Keratinocyte (primary cell): Measurements from ENCODE around the gene TBL1XR1. TPM values are rescaled to one million over a fixed set of nuclear protein-coding genes. Genes with fewer than 3 reads are reported as not detected.
"Not testable (repeated sequence)": the region's sequence is repeated elsewhere in the genome, so short reads cannot be mapped to it uniquely, and the experiment has no call there.

ENCODE experiments used
- DNase-seq: peaks from one replicate; pipeline ENCODE4 v3.0.0-alpha.2; 2011; ENCODE audit warnings: low read depth, missing footprints, low spot score
- FAIRE-seq: peaks from 2 replicates; lab custom pipeline; 2011; peaks lifted over from hg19 to GRCh38; lab: Jason Lieb, UNC
- H2AFZ ChIP-seq: 2 replicates; pipeline ENCODE4 v1.6.0; 2012; ENCODE audit warnings: low read length, control low read depth, inconsistent platforms; ENCODE audit not compliant: control insufficient read depth
- H3K27ac ChIP-seq: 2 replicates; pipeline ENCODE4 v1.5.1; 2011; ENCODE audit warnings: low read length; ENCODE audit not compliant: control insufficient read depth, insufficient read depth
- H3K27me3 ChIP-seq: 3 replicates; pipeline ENCODE4 v1.6.0; 2011; ENCODE audit warnings: low read length; ENCODE audit not compliant: control insufficient read depth, insufficient read depth; ENCODE audit errors: extremely low read depth
- H3K36me3 ChIP-seq, 2 experiments: 2 replicates in 1 of 2; 3 replicates in 1 of 2; pipeline ENCODE4 v1.5.1; 2011; ENCODE audit warnings: low read length in 2 of 2, mild to moderate bottlenecking in 1 of 2; ENCODE audit not compliant: control insufficient read depth in 2 of 2, insufficient read depth in 2 of 2; ENCODE audit errors: extremely low read depth in 1 of 2
- H3K4me1 ChIP-seq: 3 replicates; pipeline ENCODE4 v1.5.1; 2011; ENCODE audit warnings: low read length; ENCODE audit not compliant: control insufficient read depth, insufficient read depth; ENCODE audit errors: extremely low read depth
- H3K4me2 ChIP-seq: 3 replicates; pipeline ENCODE4 v1.6.0; 2011; ENCODE audit warnings: low read depth, low read length; ENCODE audit not compliant: control insufficient read depth, insufficient read depth; ENCODE audit errors: extremely low read depth
- H3K4me3 ChIP-seq, 3 experiments: fragments of 200-600 bp in 1 of 3; sonication (generic) in 1 of 3; 2 replicates in 2 of 3; 3 replicates in 1 of 3; pipeline ENCODE4 v1.5.1; 2011 to 2016; ENCODE audit warnings: low read length in 3 of 3, mild to moderate bottlenecking in 3 of 3, control low read depth in 2 of 3, inconsistent platforms in 1 of 3, low read depth in 1 of 3, mixed read lengths in 1 of 3, mixed run types in 1 of 3, moderate library complexity in 1 of 3; ENCODE audit not compliant: control insufficient read depth in 2 of 3, insufficient read depth in 2 of 3; ENCODE audit errors: extremely low read depth in 1 of 3
- H3K79me2 ChIP-seq: 2 replicates; pipeline ENCODE4 v1.6.0; 2012; ENCODE audit warnings: low read length; ENCODE audit not compliant: control insufficient read depth, insufficient read depth
- H3K9ac ChIP-seq: 3 replicates; pipeline ENCODE4 v1.6.0; 2011; ENCODE audit warnings: low read length; ENCODE audit not compliant: control insufficient read depth, insufficient read depth; ENCODE audit errors: extremely low read depth
- H3K9me1 ChIP-seq: 3 replicates; pipeline ENCODE4 v1.6.0; 2011; ENCODE audit warnings: low read length; ENCODE audit not compliant: control insufficient read depth, insufficient read depth; ENCODE audit errors: extremely low read depth
- H3K9me3 ChIP-seq: 2 replicates; pipeline ENCODE4 v1.5.1; 2012; ENCODE audit warnings: low read depth, low read length; ENCODE audit not compliant: control insufficient read depth
- H4K20me1 ChIP-seq: 3 replicates; pipeline ENCODE4 v1.6.0; 2011; ENCODE audit warnings: low read length; ENCODE audit not compliant: control insufficient read depth, insufficient read depth; ENCODE audit errors: extremely low read depth
- EZH2 ChIP-seq: IDR thresholded peaks from one replicate; pipeline ENCODE4 v1.6.1; 2012; ENCODE audit warnings: inconsistent platforms, mild to moderate bottlenecking, low read length, moderate library complexity
- dilution Hi-C: fragments of 300-500 bp; cut with MboI; formaldehyde crosslinking; loops from one replicate; pipeline ENCODE4 v1.7.0; 2020; ENCODE audit warnings: low sequenced_read_pairs; ENCODE audit not compliant: extremely low pct_ligation_motif_present
- polyA plus RNA-seq, 5 experiments: library from polyadenylated mRNA; depleted of rRNA in 3 of 5; stranded (reverse) in 3 of 5; stranded (forward) in 1 of 5; unstranded in 1 of 5; fragments of >200 nt; gene quantifications; 1 replicate in 1 of 5; 2 replicates in 3 of 5; 3 replicates in 1 of 5; pipeline versions ENCODE4 v1.2.1 to v1.2.3, GENCODE V29; 2011 to 2012; ENCODE audit warnings: missing spikeins in 2 of 5, low read depth in 1 of 5, low replicate concordance in 1 of 5
- TF ChIP-seq, protein P1 (sequence below), 3 experiments: IDR thresholded peaks in 1 of 3; conservative IDR thresholded peaks in 1 of 3; optimal IDR thresholded peaks in 1 of 3; 2 replicates in 2 of 3; 3 replicates in 1 of 3; pipeline versions ENCODE3 to v1.5.1; 2011; ENCODE audit warnings: low read length in 3 of 3, mild to moderate bottlenecking in 3 of 3, moderate library complexity in 2 of 3, control low read depth in 1 of 3, inconsistent platforms in 1 of 3; ENCODE audit not compliant: insufficient read depth in 2 of 3; ENCODE audit errors: extremely low read depth in 1 of 3

The TBL1XR1 gene
- polyA plus RNA-seq, 1 donor (not counting 4 experiments of a cell fraction or from before 2014, with no cell fraction given): 169 TPM

DNA sequence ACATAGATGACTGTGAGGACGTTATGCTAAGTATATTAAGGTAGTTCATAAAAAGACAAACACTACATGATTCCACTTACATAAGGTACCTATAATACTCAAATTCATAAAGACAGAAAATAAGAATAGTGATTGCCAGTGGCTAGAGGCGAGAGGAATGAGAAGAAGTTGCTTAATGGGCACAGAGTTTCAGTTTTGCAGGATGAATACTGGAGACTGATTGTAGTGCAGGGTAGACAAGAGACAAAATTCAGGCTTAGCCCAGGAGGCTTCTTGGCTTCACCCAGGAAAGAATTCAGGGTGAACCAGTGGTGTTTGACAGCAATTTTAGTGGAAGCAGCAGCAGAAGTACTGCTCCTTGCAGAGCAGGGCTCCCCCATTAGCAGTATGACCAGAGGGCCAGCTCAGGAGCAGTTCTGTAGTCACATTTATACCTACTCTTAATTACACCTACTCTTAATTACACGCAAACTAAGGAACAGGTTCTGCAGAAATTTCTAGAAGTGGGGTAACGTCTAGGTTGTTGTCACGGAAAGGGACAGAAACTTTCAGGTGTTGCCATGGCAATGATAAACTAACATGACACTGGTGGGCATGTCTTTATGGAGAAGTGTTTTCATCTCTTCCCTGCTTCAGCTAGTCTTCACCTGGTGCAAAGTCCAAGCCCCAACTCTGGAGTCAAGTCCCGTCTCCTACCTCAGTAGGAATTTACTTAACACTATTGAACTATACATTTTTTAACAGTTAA is 55.2 kb downstream of the TBL1XR1 start:
- no peaks in the 10 kb centered on the region for H3K9me1 ChIP-seq
- H3K9me3 ChIP-seq: no peaks in the 10 kb centered on the region
- no peak overlapping the region for H3K4me3 ChIP-seq
- no peak for FAIRE-seq
- no peak for TF ChIP-seq EZH2
- TF ChIP-seq, protein P1, sequence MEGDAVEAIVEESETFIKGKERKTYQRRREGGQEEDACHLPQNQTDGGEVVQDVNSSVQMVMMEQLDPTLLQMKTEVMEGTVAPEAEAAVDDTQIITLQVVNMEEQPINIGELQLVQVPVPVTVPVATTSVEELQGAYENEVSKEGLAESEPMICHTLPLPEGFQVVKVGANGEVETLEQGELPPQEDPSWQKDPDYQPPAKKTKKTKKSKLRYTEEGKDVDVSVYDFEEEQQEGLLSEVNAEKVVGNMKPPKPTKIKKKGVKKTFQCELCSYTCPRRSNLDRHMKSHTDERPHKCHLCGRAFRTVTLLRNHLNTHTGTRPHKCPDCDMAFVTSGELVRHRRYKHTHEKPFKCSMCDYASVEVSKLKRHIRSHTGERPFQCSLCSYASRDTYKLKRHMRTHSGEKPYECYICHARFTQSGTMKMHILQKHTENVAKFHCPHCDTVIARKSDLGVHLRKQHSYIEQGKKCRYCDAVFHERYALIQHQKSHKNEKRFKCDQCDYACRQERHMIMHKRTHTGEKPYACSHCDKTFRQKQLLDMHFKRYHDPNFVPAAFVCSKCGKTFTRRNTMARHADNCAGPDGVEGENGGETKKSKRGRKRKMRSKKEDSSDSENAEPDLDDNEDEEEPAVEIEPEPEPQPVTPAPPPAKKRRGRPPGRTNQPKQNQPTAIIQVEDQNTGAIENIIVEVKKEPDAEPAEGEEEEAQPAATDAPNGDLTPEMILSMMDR (optimal IDR thresholded peaks at IDR 0.05 in 1 of 3, IDR thresholded peaks at IDR 0.05 in 1 of 3, conservative IDR thresholded peaks at IDR 0.05 in 1 of 3; ENCODE audit: extremely low read depth in 1 of 3, insufficient read depth in 2 of 3, low read length in 3 of 3): no peak
- no peaks in the 10 kb centered on the region for H3K27me3 ChIP-seq
- H3K36me3 ChIP-seq: peaks cover 0 to 2% of the 10 kb centered on the region in 2 experiments
- peaks cover 98% of the 10 kb centered on the region for H3K79me2 ChIP-seq
- no peak overlapping the region for H3K9ac ChIP-seq
- H3K4me1 ChIP-seq: peaks cover 24% of the 10 kb centered on the region
- no peak overlapping the region for H3K4me2 ChIP-seq
- dilution Hi-C loops: no loop called here
- no peaks in the 10 kb centered on the region for H4K20me1 ChIP-seq
- no peak overlapping the region for H2AFZ ChIP-seq
- H3K27ac ChIP-seq: no peak overlapping the region
- no peak for DNase-seq

DNA sequence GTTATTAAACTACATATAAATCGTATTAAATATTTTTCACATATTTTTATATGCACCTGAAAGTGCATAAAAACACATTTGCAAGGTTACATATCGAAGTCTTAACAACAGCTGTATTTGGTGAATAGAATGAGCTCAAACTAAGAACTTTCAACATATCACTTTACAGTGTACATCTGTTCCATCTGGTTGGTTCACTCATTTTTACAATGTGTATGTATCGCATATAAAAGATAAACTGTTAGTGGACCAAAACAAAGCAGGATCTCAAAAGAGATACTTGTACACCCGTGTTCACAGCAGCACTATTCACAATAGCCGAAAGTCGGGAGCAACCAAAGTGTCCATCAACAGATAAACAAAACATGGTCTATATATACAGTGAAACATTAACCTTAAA is 55.8 kb downstream of the TBL1XR1 start:
- Histone ChIP-seq H3K9me3 (no peaks in the 10 kb centered on the region), H4K20me1 (no peaks in the 10 kb centered on the region), H3K4me1 (peaks cover 18% of the 10 kb centered on the region), H3K4me3 (no peak overlapping the region), H3K4me2 (no peak overlapping the region), H3K79me2 (peaks cover 98% of the 10 kb centered on the region), H3K27me3 (no peaks in the 10 kb centered on the region), H3K9me1 (no peaks in the 10 kb centered on the region), H3K27ac (no peak overlapping the region), H3K36me3 (peaks cover 0 to 2% of the 10 kb centered on the region in 2 experiments), H2AFZ (no peak overlapping the region), H3K9ac (no peak overlapping the region)
- FAIRE-seq: no peak
- dilution Hi-C loops: no loop called here
- TF ChIP-seq, protein P1 (optimal IDR thresholded peaks at IDR 0.05 in 1 of 3, IDR thresholded peaks at IDR 0.05 in 1 of 3, conservative IDR thresholded peaks at IDR 0.05 in 1 of 3; ENCODE audit: extremely low read depth in 1 of 3, insufficient read depth in 2 of 3, low read length in 3 of 3): no peak
- TF ChIP-seq EZH2: no peak
- DNase-seq: no peak

DNA sequence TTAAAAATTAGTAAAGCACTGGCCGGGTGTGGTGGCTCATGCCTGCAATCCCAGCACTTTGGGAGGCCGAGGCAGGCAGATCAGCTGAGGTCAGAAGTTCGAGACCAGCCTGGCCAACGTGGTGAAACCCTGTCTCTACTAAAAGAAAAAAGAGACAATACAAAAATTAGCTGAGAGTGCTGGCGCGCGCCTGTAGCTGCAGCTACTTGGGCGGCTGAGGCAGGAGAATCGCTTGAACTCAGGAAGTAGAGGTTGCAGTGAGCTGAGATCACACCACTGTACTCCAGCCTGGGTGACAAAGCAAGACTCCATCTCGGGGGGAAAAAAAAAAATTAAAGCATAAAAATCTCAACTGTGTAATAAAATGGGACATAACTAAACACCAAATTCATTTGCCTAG is 58.1 kb downstream of the TBL1XR1 start:
- H3K4me2 ChIP-seq, H3K4me3 ChIP-seq, H2AFZ ChIP-seq, H3K9ac ChIP-seq, H3K4me1 ChIP-seq, dilution Hi-C loops, H3K27ac ChIP-seq, H3K9me3 ChIP-seq, FAIRE-seq, DNase-seq, H3K36me3 ChIP-seq, H4K20me1 ChIP-seq, H3K9me1 ChIP-seq, H3K27me3 ChIP-seq: not testable (repeated sequence)
- H3K79me2 ChIP-seq: peaks cover 97% of the 10 kb centered on the region
